Measurements from ENCODE around the gene APBA2.

APBA2 gene

GRCh38 chr15:28987337-28987736, 101.6 kb downstream of the APBA2 start:
- DNase-seq: no peak

DNA sequence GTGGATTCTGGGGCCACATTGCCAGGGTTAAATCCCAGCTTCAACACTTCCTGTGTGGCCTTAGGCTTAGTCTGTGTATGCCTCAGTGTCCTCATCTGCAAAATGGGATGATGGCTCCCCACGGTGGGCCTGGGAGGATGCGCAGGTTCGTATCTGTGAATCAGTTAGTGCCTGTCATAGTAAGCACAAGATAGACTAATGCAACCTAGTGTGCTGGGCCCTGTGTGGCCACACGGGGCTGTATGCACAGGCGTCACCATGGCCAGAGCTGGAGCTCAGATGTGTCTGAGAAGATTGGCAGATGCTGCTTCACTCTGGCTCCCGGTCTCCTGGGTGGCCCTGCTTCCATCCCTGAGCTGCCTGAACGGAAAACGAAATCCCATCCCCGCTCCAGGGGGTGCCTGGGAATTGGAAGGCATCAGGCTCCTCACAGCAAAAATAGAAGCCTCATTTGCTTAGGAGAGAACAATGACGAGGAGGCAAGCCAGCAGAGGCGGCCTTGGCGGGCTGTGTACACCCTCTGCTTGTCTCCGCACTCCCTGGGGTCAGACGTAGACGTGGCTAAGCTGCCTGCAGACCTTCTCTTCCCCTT, 103.6 kb downstream of the APBA2 start:
- DNase-seq: no peak

- DNase-seq: no peak
Measured at GRCh38 chr15:28989896-28990295, 104.1 kb downstream of the APBA2 start.

DNA sequence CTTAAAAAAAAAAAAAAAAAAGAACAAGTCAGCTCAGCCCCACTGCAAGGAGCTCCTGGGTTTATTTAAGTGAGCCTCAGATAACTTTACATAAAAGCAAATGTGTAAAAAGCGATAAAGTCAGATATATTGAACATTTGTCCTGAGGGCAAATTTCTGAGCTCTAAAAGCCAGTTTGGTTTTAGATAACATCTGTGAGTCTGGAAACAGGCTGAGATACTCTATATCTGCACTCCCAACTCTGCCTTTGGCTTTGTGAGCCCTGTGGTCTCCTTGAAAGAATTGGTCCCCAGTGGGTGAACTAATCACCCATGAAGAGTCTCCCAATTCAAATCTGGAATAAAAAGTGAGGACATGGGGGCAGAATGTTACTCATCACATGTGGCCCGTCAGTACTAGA, 104.6 kb downstream of the APBA2 start:
- DNase-seq: no peak

GRCh38 chr15:28991236-28992171, 105.7 kb downstream of the APBA2 start:
- no peak for DNase-seq

- DNase-seq: no peak
Measured at GRCh38 chr15:28992336-28992864, 106.6 kb downstream of the APBA2 start.

GRCh38 chr15:28993051-28993719, 107.4 kb downstream of the APBA2 start:
- no peak for DNase-seq

GRCh38 chr15:28993720-28994053, 107.9 kb downstream of the APBA2 start:
- no peak for DNase-seq

- no peak for DNase-seq
Measured at GRCh38 chr15:28994142-28994830, 108.5 kb downstream of the APBA2 start.

GRCh38 chr15:28994831-28995596, 109.2 kb downstream of the APBA2 start:
- DNase-seq: no peak

DNA sequence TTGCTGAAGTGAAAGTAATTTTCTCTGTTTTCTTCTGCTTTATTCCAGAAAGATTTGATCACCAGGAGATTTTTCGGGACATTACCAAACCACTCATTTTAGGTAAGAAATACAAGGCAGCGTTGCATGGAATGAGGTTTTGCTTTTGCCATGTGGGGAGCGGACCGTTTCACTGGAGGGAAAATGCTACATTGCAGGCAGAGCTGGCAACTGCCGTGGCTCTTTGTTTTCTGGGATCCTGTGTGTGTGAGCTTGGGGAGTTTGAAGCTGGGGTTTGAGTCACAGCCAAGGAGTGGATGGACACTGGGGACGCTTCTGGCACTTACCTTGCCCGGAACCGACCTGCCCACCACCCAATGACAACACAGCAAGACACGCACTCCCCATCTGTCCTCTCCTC, 109.9 kb downstream of the APBA2 start:
- DNase-seq: no peak

DNA sequence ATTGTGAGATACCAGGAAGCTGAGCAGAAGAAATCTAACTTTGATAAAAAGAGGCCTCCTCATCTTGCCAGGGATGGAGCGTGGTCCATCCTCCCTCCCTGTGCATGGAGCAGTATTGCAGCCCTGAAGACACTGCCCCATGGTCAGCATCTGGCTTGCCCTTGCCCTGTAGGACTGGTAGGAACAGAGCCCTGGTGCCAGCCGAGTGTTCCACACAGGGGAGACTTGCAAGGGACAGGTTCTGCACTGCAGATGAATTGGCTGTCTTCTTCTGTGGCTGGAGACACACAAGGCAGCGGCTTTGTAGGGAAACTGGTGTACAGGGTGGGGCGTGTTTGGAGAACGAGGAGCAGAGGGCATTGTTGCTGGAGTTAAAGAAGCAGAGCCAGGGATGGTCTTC, 110.5 kb downstream of the APBA2 start:
- DNase-seq: no peak

GRCh38 chr15:28996953-28997352, 111.2 kb downstream of the APBA2 start:
- DNase-seq: no peak

- no peak for DNase-seq
Measured at GRCh38 chr15:28997791-28998190, 112.0 kb downstream of the APBA2 start.

GRCh38 chr15:28998511-28998910, 112.7 kb downstream of the APBA2 start:
- DNase-seq: no peak

DNA sequence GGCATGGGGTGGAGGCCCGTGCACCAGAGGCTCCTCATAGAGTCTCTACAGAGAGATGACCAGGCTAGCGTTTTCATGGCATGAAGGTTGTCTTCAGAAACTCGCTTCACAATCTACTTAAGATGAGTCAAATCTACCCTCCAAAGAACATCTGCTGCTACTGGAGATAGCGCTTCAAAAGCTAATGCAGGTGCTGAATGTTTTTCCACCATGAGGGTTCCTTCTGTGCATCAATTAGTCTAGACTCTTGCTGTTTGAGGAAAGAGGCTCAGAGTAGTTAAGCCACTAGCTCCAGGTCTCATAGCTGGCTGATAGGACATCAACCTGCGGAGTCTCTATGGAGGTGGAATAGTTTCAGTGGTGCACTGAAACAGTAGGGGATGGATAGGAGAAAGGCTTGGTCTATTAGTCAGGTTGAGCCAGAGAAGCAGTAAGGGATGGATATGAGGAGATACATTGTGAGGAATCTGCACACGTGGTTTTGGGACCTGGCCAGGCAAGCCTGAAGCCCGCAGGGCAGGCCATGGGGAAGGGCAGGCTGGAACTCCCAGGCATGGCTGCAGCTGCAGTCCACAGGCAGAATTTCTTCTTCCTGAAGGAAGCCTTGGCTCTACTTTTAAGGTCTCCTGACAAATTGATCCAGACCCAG, 117.5 kb downstream of the APBA2 start:
- no peak for DNase-seq

- no peak for DNase-seq
Measured at GRCh38 chr15:29003840-29004233, 118.1 kb downstream of the APBA2 start.

DNA sequence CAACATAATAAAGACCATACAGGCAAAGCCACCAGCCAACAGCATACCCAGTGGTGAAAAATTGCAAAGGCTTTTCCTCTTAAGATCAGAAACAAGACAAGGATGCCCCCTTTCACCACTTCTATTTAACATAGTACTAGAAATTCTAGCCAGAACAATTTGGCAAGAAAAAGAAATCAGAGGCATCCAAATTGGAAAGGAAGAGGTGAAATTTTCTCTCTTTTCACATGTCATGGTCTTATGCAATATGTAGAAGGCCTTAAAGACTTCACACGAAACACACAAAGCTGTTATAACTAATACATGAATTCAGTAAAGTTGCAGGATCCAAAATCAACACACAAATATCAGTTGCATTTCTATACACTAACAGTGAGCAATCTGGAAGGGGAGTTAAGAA, 120.2 kb downstream of the APBA2 start:
- DNase-seq: no peak

- no peak for DNase-seq
Measured at GRCh38 chr15:29008846-29009245, 123.1 kb downstream of the APBA2 start.

- DNase-seq: no peak
Measured at GRCh38 chr15:29012097-29012496, 126.3 kb downstream of the APBA2 start.

- DNase-seq: no peak
Measured at GRCh38 chr15:29014493-29014892, 128.7 kb downstream of the APBA2 start.

- no peak for DNase-seq
Measured at GRCh38 chr15:29016518-29016917, 130.7 kb downstream of the APBA2 start.
